PFSK-1 (cell line): Measurements from ENCODE around the gene ZNF330.

Experiments
- FOXP2 ChIP-seq: optimal IDR thresholded peaks from 2 replicates; pipeline ENCODE3; 2011; ENCODE audit warnings: borderline replicate concordance, control low read depth, inconsistent platforms; ENCODE audit not compliant: insufficient read depth; ENCODE audit errors: extremely low read length, extremely low read depth
- POLR2AphosphoS5 ChIP-seq: IDR thresholded peaks from 2 replicates; pipeline ENCODE4 v1.6.1; 2012; ENCODE audit warnings: low read depth, mild to moderate bottlenecking, control low read depth, low read length, moderate library complexity
- SIN3A ChIP-seq: IDR thresholded peaks from 2 replicates; pipeline ENCODE4 v1.6.1; 2012; ENCODE audit warnings: mild to moderate bottlenecking, low read length, moderate library complexity, borderline replicate concordance; ENCODE audit not compliant: insufficient read depth

- TF ChIP-seq FOXP2 (no peak), POLR2AphosphoS5 (no peak), SIN3A (no peak)
These were observed 28.1 kb upstream of the ZNF330 start for GRCh38 chr4:141192564-141192963.
